HG02840 (cell line): Measurements from ENCODE around the gene PALLD.

Experiments
- ATAC-seq: cut with Tn5 transposase; IDR thresholded peaks from one replicate; pipeline ENCODE4 v1.9.1; 2021; ENCODE audit warnings: mild to moderate bottlenecking, moderate library complexity, moderate number of reproducible peaks; ENCODE audit not compliant: unreplicated experiment, low FRiP score

Gene PALLD

DNA sequence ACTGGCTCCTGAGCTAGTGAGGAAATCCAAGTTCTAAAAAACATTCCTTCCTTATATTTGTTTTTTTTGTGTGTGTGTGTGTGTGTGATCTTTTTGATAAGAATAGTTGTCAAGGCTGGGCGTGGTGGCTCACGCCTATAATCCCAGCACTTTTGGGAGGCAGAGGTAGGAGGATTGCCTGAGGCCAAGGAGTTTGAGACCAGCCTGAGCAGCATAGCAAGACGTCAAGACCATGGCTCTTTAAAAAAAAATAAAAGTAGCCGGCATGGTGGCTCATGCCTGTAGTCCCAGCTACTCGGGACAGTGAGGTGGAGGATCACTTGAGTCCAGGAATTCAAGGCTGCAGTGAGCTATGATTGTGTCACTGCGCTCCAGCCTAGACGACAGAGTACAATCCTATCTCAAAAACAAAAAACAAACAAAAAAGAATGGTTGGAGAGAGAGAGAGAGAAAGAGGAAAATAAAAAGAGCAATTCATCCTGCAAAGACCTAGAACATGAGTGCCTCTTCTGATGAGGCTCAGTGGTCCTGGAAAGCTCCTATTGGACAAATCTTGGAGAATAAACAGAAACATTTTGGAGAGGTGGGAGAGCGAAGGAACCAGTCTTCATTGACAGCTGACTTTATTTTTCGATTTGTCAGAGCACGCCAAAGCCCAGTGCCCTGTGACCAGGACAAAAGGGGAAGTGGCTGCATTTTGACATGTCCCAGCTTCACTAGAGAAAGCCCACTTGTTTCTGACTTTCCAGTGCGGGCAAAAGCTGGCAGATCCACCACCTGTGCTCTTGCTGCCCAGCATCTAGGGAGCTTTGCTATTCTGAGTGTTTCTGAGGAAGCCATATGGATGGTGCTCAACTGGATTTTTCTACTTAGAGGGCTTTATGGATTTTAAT, 244.7 kb downstream of the PALLD start:
- ATAC-seq, result no peak

DNA sequence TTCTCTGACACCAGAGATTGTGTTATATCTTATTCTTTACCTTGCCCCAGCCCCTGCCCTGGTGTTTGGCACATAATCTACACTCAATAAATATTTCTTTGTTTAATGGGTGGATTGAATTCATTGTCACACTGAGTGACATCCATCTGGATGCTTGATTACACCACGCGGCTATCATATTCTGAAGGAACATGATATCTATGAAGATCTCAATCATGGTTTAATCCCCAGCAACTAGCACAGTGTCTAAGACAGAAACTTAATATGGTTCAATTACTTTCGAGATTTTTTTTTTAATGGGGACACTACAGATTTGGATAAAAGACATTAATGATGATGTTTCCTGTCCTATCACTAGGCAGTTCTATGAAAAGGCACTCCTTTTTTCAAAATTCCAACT, 246.3 kb downstream of the PALLD start:
- no peak for ATAC-seq

DNA sequence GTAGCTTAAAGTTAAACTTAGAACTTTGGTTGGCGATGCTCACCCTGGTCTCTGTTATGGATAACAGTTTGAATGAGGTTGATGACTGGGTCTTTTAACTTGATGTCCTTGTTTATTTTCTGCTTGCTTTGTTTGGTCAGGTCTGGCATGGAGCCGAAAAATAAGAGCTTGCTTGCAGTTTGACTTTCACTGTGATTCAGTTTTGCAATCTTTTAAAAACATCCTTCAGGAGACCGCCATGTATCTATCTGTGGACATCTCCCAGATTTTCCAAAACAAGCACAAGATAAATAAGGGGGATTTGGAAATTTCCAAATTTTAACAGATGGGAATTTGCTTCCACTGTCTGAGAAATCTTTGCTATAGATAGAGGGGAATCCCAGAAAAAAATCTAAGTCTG, 246.7 kb downstream of the PALLD start:
- no peak for ATAC-seq

DNA sequence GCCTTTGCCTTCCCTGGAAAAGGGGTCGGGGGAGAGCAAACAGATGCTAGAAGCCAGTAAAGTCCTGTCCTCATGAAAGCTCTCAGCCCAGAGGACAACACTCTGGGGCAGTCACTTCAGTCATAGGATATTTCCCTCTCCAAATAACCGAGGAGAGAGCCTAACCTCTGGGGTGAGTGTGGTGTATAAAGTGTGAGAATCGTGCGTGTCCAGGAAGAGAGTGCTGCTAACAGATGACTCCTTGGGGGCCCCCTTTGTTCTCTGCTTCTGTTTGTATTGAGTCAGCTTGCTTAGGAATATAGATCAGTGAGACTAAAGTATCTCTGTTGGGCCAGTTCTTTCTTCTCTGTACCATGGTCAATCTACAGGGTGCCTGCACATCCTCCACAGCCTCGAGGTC, 247.2 kb downstream of the PALLD start:
- no peak for ATAC-seq

DNA sequence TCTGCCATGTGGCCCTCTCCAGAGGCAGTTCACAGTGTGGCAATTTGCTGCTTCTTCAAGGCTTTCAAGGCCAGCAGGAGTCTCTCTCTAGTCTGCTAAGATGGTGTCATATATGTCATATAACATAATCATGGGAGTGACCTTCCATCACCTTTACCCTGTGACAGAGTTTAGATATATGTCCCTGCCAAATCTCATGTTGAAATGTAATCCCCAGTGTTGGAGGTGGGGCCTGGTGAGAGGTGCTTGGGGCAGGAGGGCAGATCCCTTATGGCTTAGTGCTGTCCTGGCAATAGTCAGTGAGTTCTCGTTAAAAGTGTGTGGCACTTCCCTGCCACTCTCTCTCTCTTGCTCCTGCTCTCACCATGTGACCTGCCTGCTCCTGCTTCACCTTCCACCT, 252.0 kb downstream of the PALLD start:
- no peak for ATAC-seq

DNA sequence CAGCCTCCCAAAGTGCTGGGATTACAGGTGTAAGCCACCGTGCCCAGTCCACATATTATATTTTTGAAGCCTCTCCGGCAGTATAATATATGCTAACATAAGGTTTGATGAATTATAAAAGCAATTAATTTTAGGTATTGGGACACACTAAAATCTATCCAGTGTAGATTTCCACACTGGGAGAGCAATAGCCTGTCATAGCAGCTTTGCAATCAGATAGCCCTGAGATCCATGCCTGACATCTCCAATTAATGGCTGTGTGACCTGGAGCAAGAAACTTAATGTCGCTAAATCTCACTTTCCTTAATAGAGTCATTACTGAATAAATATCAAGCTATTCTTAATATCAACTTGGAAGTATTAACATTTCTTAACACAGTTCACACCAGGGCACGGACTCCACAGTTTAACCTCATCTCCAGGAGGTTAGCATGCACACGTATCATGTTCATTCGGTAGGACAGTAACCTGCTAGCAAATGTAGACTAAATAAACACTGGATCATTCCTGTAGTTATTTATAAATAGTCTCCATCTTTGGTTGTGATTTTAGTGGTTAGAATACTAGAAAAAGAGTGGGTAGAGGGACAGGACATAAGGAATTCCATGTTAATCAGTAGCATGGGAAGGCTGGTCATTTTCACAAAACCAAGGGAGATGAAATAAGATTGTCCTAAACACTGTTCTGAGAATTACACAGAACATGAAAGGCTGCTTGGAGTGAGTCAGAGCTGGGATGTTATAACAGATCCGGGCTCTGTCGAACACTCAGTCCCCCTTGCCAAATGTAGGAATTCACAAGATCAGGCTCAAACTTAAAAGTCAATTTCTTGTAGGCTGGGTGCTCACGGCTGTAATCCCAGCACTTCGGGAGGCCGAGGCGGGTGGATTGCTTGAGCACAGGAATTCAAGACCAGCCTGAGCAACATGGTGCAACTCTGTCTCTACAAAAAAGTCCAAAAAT, 254.7 kb downstream of the PALLD start:
- no peak for ATAC-seq

DNA sequence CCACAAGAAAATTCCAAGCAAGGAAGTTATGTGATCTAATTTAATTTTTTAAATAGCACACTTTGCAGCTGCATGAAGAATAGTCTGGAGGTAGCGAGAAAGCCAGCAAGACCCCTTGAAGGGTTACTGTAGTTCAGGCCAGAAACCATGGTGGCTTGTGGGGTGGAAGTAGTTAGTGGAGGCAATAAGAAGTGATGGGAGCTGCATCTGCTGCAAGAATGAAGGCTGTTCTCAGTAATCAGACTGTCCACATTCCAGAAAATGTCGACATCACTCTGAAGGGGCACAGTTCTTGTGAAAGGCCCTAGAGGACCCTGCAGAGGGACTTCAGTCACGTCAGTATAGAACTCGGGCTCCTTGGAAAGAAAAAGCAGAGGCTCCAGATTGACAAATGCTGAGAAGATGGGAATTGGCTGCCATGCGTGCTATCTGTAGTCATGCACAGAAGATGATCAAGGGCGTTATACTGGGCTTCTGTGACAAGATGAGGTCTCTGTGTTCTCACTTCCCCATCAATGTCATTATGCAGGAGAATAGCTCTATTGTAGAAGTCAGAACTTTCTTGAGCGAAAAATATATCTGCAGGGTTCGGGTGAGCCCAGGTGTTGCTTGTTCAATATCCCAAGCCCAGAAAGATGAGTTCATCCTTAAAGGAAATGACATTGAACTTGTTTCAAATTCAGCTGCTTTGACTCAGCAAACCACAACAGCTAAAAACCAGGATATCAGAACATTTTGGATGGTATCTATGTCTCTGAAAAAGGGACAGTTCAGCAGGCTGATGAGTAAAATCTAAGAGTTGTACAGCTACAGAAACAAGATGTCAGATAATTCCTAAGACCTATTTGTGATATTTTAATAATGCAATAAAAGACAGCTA, 259.0 kb downstream of the PALLD start:
- ATAC-seq, result no peak

DNA sequence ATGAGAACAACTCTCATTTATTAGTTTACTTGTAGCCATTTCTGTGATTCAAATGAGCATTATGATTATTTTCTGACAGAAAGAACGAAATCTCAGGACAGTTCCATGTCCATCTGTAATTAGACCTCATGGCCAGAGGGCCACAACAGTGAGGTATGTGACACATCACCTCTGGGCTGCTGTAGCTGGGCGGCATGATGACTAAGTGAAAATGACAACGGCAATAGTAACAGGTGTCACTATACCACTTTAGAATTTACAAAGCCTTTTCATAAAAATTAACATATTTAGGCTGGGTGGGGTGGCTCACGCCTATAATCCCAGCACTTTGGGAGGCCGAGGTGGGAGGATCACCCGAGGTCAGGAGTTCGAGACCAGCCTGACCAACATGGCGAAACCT, 260.6 kb downstream of the PALLD start:
- no peak for ATAC-seq

DNA sequence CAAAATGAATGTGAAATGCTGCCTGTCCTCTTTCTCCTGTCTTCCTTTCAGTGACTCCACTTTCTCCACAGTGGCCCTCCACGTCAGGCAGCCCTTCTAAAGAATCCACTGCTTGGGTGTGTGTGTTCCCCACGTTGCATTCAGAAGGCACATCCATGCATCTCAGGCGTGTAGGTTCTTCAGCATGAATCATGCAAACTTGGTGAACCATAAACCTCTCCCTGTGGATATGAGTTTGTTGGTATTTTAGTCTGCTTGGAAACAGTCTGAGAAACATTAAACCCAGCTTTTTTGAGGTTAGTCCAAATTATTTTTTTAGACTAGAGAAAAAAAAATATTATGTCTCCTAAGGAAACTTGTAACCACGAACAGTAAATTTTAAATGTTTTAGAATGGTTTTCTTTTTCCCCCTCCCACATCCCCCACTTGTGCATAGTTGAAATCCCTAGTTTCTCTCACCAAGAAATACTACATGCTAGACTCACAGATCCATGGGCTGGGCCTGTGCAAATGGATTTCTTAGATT, 261.6 kb downstream of the PALLD start:
- no peak for ATAC-seq

DNA sequence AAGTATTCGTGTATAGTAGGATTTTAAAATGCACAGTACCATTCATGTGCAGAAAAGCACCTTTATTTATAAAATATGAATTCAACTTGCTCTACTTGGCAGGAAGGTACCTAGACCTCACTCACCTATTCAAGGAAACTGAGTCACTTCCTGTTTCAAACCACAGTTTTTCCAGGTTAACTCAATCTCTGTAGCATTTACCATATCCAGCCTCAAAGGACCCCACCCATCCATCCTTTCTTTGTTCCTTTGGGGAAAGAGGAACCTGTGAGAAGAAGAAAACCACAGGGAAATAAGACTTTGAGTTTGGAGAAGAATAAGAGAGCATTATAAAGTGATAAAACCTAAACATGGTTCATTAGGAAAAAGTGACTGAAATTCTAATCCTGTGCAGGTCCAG, 262.5 kb downstream of the PALLD start:
- ATAC-seq, result no peak

DNA sequence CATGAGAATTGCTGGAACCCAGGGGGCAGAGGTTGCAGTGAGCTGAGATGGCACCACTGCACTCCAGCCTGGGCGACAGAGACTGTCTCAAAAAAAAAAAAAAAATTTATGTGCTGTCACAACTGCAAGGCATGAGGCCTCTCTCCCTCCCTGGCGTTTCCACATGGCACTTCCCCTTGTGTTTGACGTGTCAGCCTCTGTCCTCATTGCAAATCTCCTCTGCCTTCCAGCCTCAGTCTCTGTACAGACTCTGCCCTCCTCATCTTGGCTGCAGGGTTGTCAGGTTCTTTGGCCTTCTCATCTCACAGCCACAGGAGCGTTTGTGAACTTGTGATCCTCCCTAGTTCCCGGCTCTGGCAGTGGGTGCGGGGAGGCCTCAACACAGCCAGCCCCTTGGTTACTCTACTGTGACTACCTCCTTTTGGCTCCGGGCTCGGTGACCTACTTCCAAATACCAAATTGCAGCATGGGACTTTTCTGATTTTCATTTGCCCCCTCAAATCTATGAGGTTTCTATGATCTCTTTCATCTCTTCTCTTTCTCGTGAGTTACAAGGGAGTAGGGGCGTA, 263.2 kb downstream of the PALLD start:
- ATAC-seq, result no peak

DNA sequence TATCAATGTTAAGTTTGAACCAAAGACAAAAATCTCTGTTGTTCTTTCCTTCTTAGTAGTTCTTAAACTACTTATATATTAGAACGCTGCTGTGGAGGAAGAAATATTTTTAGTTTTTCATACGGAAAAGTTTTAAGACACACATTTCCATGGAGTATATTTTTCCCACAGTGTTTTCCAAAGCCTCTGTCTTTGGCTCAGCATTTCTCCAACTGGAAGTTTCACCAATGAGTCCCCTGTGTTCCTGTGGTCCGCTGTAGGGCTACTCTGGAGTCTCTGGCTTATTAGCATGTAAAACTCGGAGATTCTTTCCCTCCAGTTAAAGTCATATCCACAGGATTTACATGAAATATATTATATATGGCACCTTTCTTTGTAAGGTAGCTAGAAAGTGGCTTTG, 264.2 kb downstream of the PALLD start:
- no peak for ATAC-seq

DNA sequence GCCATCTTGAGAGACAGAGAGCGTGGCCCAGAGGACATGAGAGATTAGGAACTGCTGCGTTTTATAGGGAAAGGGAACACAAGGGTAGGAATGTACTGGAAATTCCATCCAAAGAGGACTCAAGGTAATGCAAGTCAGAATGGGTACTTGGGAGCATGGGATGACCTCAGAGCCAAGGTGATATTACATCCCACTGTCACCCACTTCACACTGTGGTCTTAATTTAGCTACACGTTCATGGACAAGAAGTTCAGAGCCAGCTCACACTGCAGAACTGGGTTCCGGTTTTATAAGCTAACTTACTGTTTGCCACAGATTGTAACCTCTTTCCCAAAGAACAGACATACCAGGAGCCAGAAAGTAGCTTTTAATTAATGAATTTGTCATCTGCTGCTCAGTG, 268.5 kb downstream of the PALLD start:
- no peak for ATAC-seq

DNA sequence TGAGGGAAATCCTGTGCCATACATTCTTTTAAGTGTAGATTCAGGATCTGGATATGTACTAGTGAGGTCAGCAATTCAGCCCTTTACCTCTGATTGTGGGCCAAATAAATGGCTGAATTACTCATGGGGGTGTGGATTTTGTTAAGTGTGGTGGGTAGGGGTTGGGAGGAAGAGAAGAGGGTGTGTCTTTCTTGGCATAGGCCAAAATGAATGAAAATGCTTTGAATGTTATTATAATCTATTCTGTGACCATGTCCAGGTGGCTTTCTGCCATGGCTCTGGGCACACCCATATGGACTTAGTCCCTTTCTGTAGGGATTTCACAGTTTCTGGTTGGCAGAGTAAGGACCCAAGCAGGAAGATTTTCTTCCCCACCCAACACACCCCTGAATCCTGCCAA, 268.9 kb downstream of the PALLD start:
- no peak for ATAC-seq

DNA sequence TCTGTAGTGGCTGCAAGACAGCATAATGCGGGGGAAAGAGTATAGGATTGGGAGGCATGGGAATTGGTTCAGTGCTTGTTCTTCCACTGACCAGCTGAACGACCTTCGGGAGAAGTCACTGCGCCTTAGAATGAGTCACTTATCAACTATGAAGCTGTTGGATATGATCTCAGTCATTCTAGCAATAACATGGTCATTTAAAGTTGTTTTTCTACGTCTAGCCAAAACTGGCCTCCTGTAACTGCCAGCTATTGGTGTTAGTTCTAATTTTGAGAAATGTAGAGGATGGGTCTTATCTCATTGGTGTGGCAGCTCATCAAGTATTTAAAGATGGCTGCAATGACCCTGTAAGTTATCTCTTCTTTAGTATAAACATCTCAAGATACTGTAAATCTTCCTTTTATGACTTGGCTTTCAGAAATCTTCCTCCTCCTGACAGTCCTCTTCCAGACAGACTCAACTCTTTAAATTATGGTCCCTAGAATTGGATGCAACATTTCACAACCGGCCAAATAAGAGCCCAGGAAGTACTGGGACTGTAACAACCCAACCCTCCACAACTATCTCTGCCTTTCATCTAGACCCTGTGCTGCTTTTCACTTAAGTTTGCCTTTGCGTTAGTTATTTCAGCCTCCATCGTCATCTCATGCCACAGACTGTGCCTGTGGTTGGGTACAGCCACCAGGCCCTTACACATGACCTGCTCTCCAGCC, 269.9 kb downstream of the PALLD start:
- no peak for ATAC-seq

DNA sequence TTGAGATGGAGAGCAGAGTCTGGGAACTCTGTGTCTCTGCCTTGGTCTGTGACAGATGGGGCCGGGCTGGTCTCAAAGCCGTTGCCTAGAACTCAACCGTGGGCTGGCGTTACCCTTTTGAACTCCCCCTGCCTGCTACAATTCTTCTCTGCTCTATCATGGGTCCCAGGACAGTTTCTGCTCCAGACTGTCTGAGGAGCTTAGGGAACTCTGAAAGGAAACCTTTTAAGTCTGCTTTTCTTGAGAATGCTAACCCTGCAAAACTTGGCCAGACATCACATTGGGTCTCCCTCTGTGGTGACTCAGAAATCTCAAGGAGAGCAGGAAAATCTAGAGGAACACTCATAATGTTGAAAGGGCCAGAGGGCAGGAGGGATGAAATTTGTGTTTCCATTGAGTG, 272.6 kb downstream of the PALLD start:
- ATAC-seq, result no peak

DNA sequence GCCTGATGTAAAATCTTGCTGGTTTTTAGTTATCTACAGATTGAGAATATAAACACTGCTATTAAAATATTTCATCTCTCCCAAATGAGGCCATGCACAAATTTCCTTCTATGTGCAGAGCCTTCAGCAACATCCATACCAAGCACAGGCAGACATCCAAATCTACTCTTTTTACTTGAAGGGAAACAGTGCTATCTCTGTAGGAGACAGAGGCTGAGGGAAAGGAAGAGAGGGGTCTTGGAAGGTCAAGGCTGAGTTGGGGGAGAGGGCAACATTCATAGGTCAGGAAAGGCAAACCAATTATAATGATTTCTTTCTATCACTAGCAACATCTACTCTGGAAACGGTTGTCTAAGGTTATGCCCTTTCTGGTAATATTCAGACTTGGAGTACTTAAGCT, 273.0 kb downstream of the PALLD start:
- ATAC-seq, result no peak

DNA sequence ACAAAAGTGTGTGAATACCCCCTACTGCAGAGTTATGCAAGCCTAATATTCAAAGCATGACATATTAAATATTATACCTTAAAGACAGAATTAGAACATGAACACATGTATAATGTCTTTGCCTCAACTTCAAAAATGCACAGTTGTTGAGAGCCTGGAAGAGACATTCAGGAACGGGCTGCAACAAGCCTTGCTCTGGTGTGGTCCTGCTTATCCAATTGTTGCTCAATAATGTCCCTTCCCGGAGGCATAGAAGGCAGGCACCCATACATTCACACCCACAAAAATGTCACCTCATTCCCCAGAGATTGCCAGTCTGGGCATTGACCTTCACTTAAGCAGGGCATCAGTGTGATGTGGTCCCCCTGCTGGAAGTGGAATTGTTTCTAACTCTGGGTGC, 274.4 kb downstream of the PALLD start:
- ATAC-seq, result no peak
